Measurements from ENCODE around the gene SIAH2.

DNA sequence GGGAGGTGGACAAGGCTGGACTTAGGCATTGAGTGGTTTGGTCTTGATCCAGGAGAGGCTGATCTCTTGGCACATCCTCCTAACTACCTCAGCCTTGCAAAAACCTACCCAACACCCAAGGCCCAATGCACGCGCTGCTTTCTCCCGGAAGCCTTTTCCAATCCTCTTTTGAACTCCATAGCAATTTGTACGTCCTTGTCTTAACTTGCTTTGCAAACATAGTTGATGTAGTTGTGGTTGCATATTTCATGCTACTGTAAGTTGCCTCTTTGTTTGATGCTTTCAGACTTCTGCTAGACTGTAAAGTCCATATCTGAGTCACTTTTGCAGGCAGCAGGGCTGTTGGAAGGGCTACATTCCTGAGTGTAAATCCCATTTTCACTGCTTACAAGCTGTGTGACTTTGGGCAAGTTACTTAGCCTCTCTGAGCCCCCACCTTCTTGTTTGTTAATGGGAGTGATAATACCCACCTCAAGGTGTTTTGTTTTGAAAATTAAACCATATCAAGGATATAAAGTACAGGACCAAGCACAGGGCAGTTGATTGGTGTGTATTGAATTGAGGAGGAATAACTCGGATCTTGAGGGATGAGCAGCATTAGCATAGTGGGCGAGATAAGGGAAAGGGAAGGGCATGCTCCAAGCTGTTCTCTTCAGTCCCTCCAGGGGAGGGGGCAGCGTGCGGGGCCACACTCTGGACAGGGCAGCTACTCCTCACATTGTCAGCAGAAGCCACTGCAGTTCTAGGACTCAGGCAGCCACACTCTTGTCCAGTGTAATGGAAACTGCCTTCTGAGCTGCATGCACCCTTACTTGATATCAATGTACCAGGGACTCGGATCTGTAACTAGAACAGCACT, 28.8 kb downstream of the SIAH2 start:
- no peak for TF ChIP-seq EZH2 (IDR thresholded peaks at IDR 0.05; ENCODE audit: borderline replicate concordance, low read length)
- TF ChIP-seq, protein P1, sequence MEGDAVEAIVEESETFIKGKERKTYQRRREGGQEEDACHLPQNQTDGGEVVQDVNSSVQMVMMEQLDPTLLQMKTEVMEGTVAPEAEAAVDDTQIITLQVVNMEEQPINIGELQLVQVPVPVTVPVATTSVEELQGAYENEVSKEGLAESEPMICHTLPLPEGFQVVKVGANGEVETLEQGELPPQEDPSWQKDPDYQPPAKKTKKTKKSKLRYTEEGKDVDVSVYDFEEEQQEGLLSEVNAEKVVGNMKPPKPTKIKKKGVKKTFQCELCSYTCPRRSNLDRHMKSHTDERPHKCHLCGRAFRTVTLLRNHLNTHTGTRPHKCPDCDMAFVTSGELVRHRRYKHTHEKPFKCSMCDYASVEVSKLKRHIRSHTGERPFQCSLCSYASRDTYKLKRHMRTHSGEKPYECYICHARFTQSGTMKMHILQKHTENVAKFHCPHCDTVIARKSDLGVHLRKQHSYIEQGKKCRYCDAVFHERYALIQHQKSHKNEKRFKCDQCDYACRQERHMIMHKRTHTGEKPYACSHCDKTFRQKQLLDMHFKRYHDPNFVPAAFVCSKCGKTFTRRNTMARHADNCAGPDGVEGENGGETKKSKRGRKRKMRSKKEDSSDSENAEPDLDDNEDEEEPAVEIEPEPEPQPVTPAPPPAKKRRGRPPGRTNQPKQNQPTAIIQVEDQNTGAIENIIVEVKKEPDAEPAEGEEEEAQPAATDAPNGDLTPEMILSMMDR (conservative IDR thresholded peaks at IDR 0.05 in 1 of 2, IDR thresholded peaks at IDR 0.05 in 1 of 2; ENCODE audit: extremely low read depth in 1 of 2, insufficient read depth in 1 of 2, low read depth in 1 of 2, low read length in 2 of 2), result no peak

All from mammary epithelial cell (primary cell).